Astrocyte (in vitro differentiated cells and primary cell): Measurements from ENCODE around the gene MYO1B. TPM values are rescaled to one million over a fixed set of nuclear protein-coding genes. Genes with fewer than 3 reads are reported as not detected.

Experiments used
- DNase-seq: peaks from one replicate; pipeline ENCODE4 v3.0.0-alpha.2; 2010; ENCODE audit warnings: low read depth
- FAIRE-seq: peaks from 2 replicates; lab custom pipeline; 2011; peaks lifted over from hg19 to GRCh38; lab: Jason Lieb, UNC
- H2AFZ ChIP-seq: 2 replicates; pipeline ENCODE4 v1.6.0; 2012; ENCODE audit warnings: low read depth, low read length, inconsistent platforms
- H3K27ac ChIP-seq: 2 replicates; pipeline ENCODE4 v1.5.1; 2011; ENCODE audit warnings: low read depth, low read length, inconsistent platforms
- H3K27me3 ChIP-seq: 2 replicates; pipeline ENCODE4 v1.6.0; 2011; ENCODE audit warnings: low read length, inconsistent platforms; ENCODE audit not compliant: insufficient read depth
- H3K36me3 ChIP-seq: 2 replicates; pipeline ENCODE4 v1.5.1; 2011; ENCODE audit warnings: low read length, inconsistent platforms; ENCODE audit not compliant: insufficient read depth
- H3K4me1 ChIP-seq: 2 replicates; pipeline ENCODE4 v1.5.1; 2011; ENCODE audit warnings: low read length, inconsistent platforms; ENCODE audit not compliant: insufficient read depth
- H3K4me2 ChIP-seq: 2 replicates; pipeline ENCODE4 v1.6.0; 2012; ENCODE audit warnings: low read length, inconsistent platforms
- H3K4me3 ChIP-seq: 2 replicates; pipeline ENCODE4 v1.5.1; 2011; ENCODE audit warnings: low read depth, mild to moderate bottlenecking, low read length, inconsistent platforms; ENCODE audit not compliant: insufficient read depth
- H3K79me2 ChIP-seq: 2 replicates; pipeline ENCODE4 v1.6.0; 2012; ENCODE audit warnings: mild to moderate bottlenecking, low read length, inconsistent platforms; ENCODE audit not compliant: insufficient read depth
- H3K9ac ChIP-seq: 2 replicates; pipeline ENCODE4 v1.6.0; 2012; ENCODE audit warnings: mild to moderate bottlenecking, low read length, inconsistent platforms
- H3K9me3 ChIP-seq: 2 replicates; pipeline ENCODE4 v1.5.1; 2012; ENCODE audit warnings: low read depth, mild to moderate bottlenecking, low read length, inconsistent platforms; ENCODE audit not compliant: insufficient read depth
- H4K20me1 ChIP-seq: 2 replicates; pipeline ENCODE4 v1.6.0; 2012; ENCODE audit warnings: low read length, inconsistent platforms; ENCODE audit not compliant: insufficient read depth
- H3K27ac Mint-ChIP-seq: one replicate; pipeline ENCODE4 v1.8.0; 2021; ENCODE audit warnings: mild to moderate bottlenecking, mixed read lengths; ENCODE audit not compliant: unreplicated experiment
- H3K27me3 Mint-ChIP-seq: one replicate; pipeline ENCODE4 v1.8.0; 2021; ENCODE audit warnings: low read depth, mixed read lengths; ENCODE audit not compliant: unreplicated experiment
- H3K36me3 Mint-ChIP-seq: one replicate; pipeline ENCODE4 v1.8.0; 2021; ENCODE audit warnings: low read depth, mixed read lengths; ENCODE audit not compliant: unreplicated experiment
- H3K4me1 Mint-ChIP-seq: one replicate; pipeline ENCODE4 v1.8.0; 2021; ENCODE audit warnings: low read depth, mixed read lengths; ENCODE audit not compliant: unreplicated experiment
- H3K4me3 Mint-ChIP-seq: one replicate; pipeline ENCODE4 v1.8.0; 2021; ENCODE audit warnings: mild to moderate bottlenecking, moderate library complexity, mixed read lengths; ENCODE audit not compliant: unreplicated experiment
- H3K9me3 Mint-ChIP-seq: one replicate; pipeline ENCODE4 v1.8.0; 2021; ENCODE audit warnings: mild to moderate bottlenecking, mixed read lengths; ENCODE audit not compliant: unreplicated experiment
- CTCF ChIP-seq: IDR thresholded peaks from 2 replicates; pipeline ENCODE4 v1.5.1; 2011; ENCODE audit warnings: low read depth, mild to moderate bottlenecking, inconsistent platforms, low read length, moderate library complexity; ENCODE audit not compliant: insufficient read depth
- EZH2 ChIP-seq: IDR thresholded peaks from 2 replicates; pipeline ENCODE4 v1.6.1; 2012; ENCODE audit warnings: mild to moderate bottlenecking, low read length, inconsistent platforms; ENCODE audit not compliant: insufficient read depth
- total RNA-seq: library from RNA; stranded (reverse); gene quantifications from 2 replicates; pipeline ENCODE4 v1.2.1, GENCODE V29; 2021

Gene MYO1B
- total RNA-seq, 1 donor from 2014 or later = 95.7 TPM

GRCh38 chr2:191428141-191428540 is 182.9 kb downstream of the MYO1B start:
- Mint-ChIP-seq H3K27ac (no peak overlapping the region), H3K36me3 (peaks cover 5% of the 10 kb centered on the region), H3K27me3 (no peaks in the 10 kb centered on the region), H3K4me1 (no peaks in the 10 kb centered on the region), H3K4me3 (no peak overlapping the region), H3K9me3 (no peaks in the 10 kb centered on the region)
- H3K4me1 ChIP-seq = no peaks in the 10 kb centered on the region
- DNase-seq (no peak), FAIRE-seq (peak; percentile 26)
- TF ChIP-seq EZH2 (no peak), CTCF (no peak)
- no peaks in the 10 kb centered on the region for H3K9me3 ChIP-seq
- H4K20me1 ChIP-seq = no peaks in the 10 kb centered on the region
- H3K9ac ChIP-seq = no peak overlapping the region
- no peak overlapping the region for H3K27ac ChIP-seq
- no peaks in the 10 kb centered on the region for H3K79me2 ChIP-seq
- H3K36me3 ChIP-seq = peaks cover 8% of the 10 kb centered on the region
- H3K4me3 ChIP-seq = no peak overlapping the region
- H2AFZ ChIP-seq = no peak overlapping the region
- H3K4me2 ChIP-seq = no peak overlapping the region
- no peaks in the 10 kb centered on the region for H3K27me3 ChIP-seq

- Histone ChIP-seq H3K27ac (no peak overlapping the region), H3K4me1 (no peaks in the 10 kb centered on the region), H3K9me3 (no peaks in the 10 kb centered on the region), H3K4me3 (no peak overlapping the region), H2AFZ (no peak overlapping the region), H4K20me1 (no peaks in the 10 kb centered on the region), H3K36me3 (peaks cover 4% of the 10 kb centered on the region), H3K4me2 (no peak overlapping the region), H3K79me2 (no peaks in the 10 kb centered on the region), H3K27me3 (no peaks in the 10 kb centered on the region), H3K9ac (no peak overlapping the region)
- H3K4me1 Mint-ChIP-seq = no peaks in the 10 kb centered on the region
- no peak overlapping the region for H3K27ac Mint-ChIP-seq
- no peak overlapping the region for H3K4me3 Mint-ChIP-seq
- H3K27me3 Mint-ChIP-seq = no peaks in the 10 kb centered on the region
- FAIRE-seq (no peak), DNase-seq (no peak)
- TF ChIP-seq EZH2 = no peak
- no peak for TF ChIP-seq CTCF
- H3K36me3 Mint-ChIP-seq = peaks cover 3% of the 10 kb centered on the region
- no peaks in the 10 kb centered on the region for H3K9me3 Mint-ChIP-seq
Measured at GRCh38 chr2:191430476-191430875, 185.3 kb downstream of the MYO1B start.

GRCh38 chr2:191432121-191432520 is 186.9 kb downstream of the MYO1B start:
- no peak overlapping the region for H3K27ac Mint-ChIP-seq
- Histone ChIP-seq H3K27ac (no peak overlapping the region), H3K79me2 (no peaks in the 10 kb centered on the region), H3K4me1 (no peaks in the 10 kb centered on the region), H3K4me3 (no peak overlapping the region), H3K36me3 (no peaks in the 10 kb centered on the region), H3K4me2 (no peak overlapping the region), H3K9ac (no peak overlapping the region), H3K9me3 (no peaks in the 10 kb centered on the region), H3K27me3 (no peaks in the 10 kb centered on the region), H2AFZ (no peak overlapping the region), H4K20me1 (no peaks in the 10 kb centered on the region)
- FAIRE-seq (no peak), DNase-seq (peak; percentile 10)
- no peak overlapping the region for H3K4me3 Mint-ChIP-seq
- H3K9me3 Mint-ChIP-seq = no peaks in the 10 kb centered on the region
- no peaks in the 10 kb centered on the region for H3K27me3 Mint-ChIP-seq
- TF ChIP-seq EZH2 (no peak), CTCF (no peak)
- H3K36me3 Mint-ChIP-seq = no peaks in the 10 kb centered on the region
- H3K4me1 Mint-ChIP-seq = no peaks in the 10 kb centered on the region
